ENCODE data around the gene CRYBA4. TPM values are rescaled to one million over a fixed set of nuclear protein-coding genes. Genes with fewer than 3 reads are reported as not detected.
"Not testable (repeated sequence)": the region's sequence is repeated elsewhere in the genome, so short reads cannot be mapped to it uniquely, and the experiment has no call there.

CRYBA4 gene
- total and polyA plus RNA-seq, 10 of the 15 experiments (the other 5 are each of a cell fraction or from before 2014, with no cell fraction given) = 0.12 to 0.17 TPM; not detected in 8

- RAD21 ChIA-PET (ENCODE audit: unreplicated experiment); in situ Hi-C loops (cut with MboI); ATAC-seq; FAIRE-seq; H3K79me2 ChIP-seq (ENCODE audit: control insufficient read depth, insufficient read depth, low read length); H3K4me2 ChIP-seq (ENCODE audit: control insufficient read depth, insufficient read depth); H3K9ac ChIP-seq (ENCODE audit: control insufficient read depth, insufficient read depth, low read length); H2AFZ ChIP-seq (ENCODE audit: control insufficient read depth, low read depth, low read length); DNase-seq (ENCODE audit: low read depth, low spot score); H4K20me1 ChIP-seq (ENCODE audit: control insufficient read depth, insufficient read depth); H3K4me3 ChIP-seq; H3K9me3 ChIP-seq (replicated peaks; ENCODE audit: control insufficient read depth, insufficient read depth, low read length); H3K27me3 ChIP-seq (replicated peaks in 1 of 2; ENCODE audit: control insufficient read depth in 2 of 2, insufficient read depth in 2 of 2, low read length in 1 of 2); POLR2A ChIA-PET; BruUV-seq (replicated peaks); intact Hi-C loops (cut with micrococcal nuclease; ENCODE audit: unreplicated experiment); H3K27ac ChIP-seq (ENCODE audit: control insufficient read depth, insufficient read depth); H3K36me3 ChIP-seq (ENCODE audit: control insufficient read depth in 2 of 2, insufficient read depth in 2 of 2, low read length in 1 of 2): not testable (repeated sequence)
- WGBS (ENCODE audit: insufficient coverage, insufficient replicate concordance, low lambda C conversion rate, missing lambda C conversion rate) = 60% methylated on average over 10 of the region's 10 CpGs
- ChIA-PET SMC1A (ENCODE audit: uncharacterized antibody, unreplicated experiment) (interaction anchor here (0.8 kb wide), 1 partner anchor 22 kb away, joined by 3 read pairs; no protein-coding TSS in a partner anchor), CTCF (interaction anchor here (1.1 kb wide), 1 partner anchor 28 kb away, joined by 3 read pairs; no protein-coding TSS in a partner anchor)
- H3K4me1 ChIP-seq (ENCODE audit: control insufficient read depth, insufficient read depth, low read length) = peaks cover 38% of the 10 kb centered on the region
Measured at GRCh38 chr22:26613753-26614152, 8.0 kb upstream of the CRYBA4 start.

- FAIRE-seq (no peak), ATAC-seq (no peak), DNase-seq (ENCODE audit: low read depth, low spot score) (no peak)
- Histone ChIP-seq H3K9me3 (replicated peaks; ENCODE audit: control insufficient read depth, insufficient read depth, low read length) (no peaks in the 10 kb centered on the region), H3K36me3 (ENCODE audit: control insufficient read depth in 2 of 2, insufficient read depth in 2 of 2, low read length in 1 of 2) (no peaks in the 10 kb centered on the region), H3K27me3 (replicated peaks in 1 of 2; ENCODE audit: control insufficient read depth in 2 of 2, insufficient read depth in 2 of 2, low read length in 1 of 2) (no peaks in the 10 kb centered on the region), H3K4me3 (no peak overlapping the region), H2AFZ (ENCODE audit: control insufficient read depth, low read depth, low read length) (no peak overlapping the region), H3K27ac (ENCODE audit: control insufficient read depth, insufficient read depth) (no peak overlapping the region), H3K79me2 (ENCODE audit: control insufficient read depth, insufficient read depth, low read length) (no peaks in the 10 kb centered on the region), H3K4me1 (ENCODE audit: control insufficient read depth, insufficient read depth, low read length) (peaks cover 37% of the 10 kb centered on the region), H3K9ac (ENCODE audit: control insufficient read depth, insufficient read depth, low read length) (no peak overlapping the region), H4K20me1 (ENCODE audit: control insufficient read depth, insufficient read depth) (no peaks in the 10 kb centered on the region), H3K4me2 (ENCODE audit: control insufficient read depth, insufficient read depth) (no peak overlapping the region)
- 85% methylated on average over 14 of the region's 14 CpGs for WGBS (ENCODE audit: insufficient coverage, insufficient replicate concordance, low lambda C conversion rate, missing lambda C conversion rate)
- intact Hi-C loops (cut with micrococcal nuclease; ENCODE audit: unreplicated experiment) (no loop called here), in situ Hi-C loops (cut with MboI) (no loop called here)
- BruUV-seq (replicated peaks) = no TSS peak
- RAD21 ChIA-PET (ENCODE audit: unreplicated experiment) = no interaction called here
- CTCF ChIA-PET = no interaction called here
- POLR2A ChIA-PET = no interaction called here
- SMC1A ChIA-PET (ENCODE audit: uncharacterized antibody, unreplicated experiment) = interaction anchor here (0.8 kb wide), 1 partner anchor 22 kb away, joined by 3 read pairs; no protein-coding TSS in a partner anchor
- TF ChIP-seq CTCF (IDR thresholded peaks at IDR 0.05 in 2 of 3, conservative IDR thresholded peaks at IDR 0.05 in 1 of 3; ENCODE audit: control insufficient read depth in 2 of 3, extremely low read depth in 1 of 3, insufficient read depth in 1 of 3, low read depth in 3 of 3, low read length in 3 of 3) (no peak), E4F1 (IDR thresholded peaks at IDR 0.05; ENCODE audit: borderline replicate concordance, partially characterized antibody) (no peak), TCF7 (IDR thresholded peaks at IDR 0.05; ENCODE audit: borderline replicate concordance) (no peak), SP1 (IDR thresholded peaks at IDR 0.05; ENCODE audit: low read depth, low read length) (no peak), BCLAF1 (IDR thresholded peaks at IDR 0.05) (no peak), SRF (IDR thresholded peaks at IDR 0.05; ENCODE audit: low read depth in 2 of 2, low read length in 2 of 2) (no peak)
Measured at GRCh38 chr22:26614322-26614721, 7.4 kb upstream of the CRYBA4 start.
